Psoas muscle (tissue), 8 donors: Measurements from ENCODE around the gene RAI14. TPM values are rescaled to one million over a fixed set of nuclear protein-coding genes. Genes with fewer than 3 reads are reported as not detected.
"Not testable (repeated sequence)": the region's sequence is repeated elsewhere in the genome, so short reads cannot be mapped to it uniquely, and the experiment has no call there.

ENCODE experiments used
- ATAC-seq, 4 donors: fragments of 200-7000 bp; cut with Tn5 transposase; one replicate each; pipeline ENCODE4 v1.9.1; 2020; ENCODE audit warnings: moderate library complexity in 3 of 4, mild to moderate bottlenecking in 2 of 4
- DNase-seq, 2 donors: peaks; one replicate each; pipeline ENCODE4 v3.0.0-alpha.2; 2020
- H3K27ac ChIP-seq: fragments of 200-600 bp; one replicate; pipeline ENCODE4 v1.8.0; 2022
- H3K27me3 ChIP-seq, 3 donors: fragments of 200-600 bp in 1 of 3; one replicate each; pipeline versions ENCODE4 v1.6.1 to v1.8.0; 2013 to 2022; ENCODE audit warnings: low read length in 2 of 3, mild to moderate bottlenecking in 2 of 3, moderate library complexity in 1 of 3; ENCODE audit not compliant: insufficient read depth in 3 of 3
- H3K36me3 ChIP-seq, 2 donors: fragments of 200-600 bp in 1 of 2; one replicate each; pipeline versions ENCODE4 v1.6.1 to v1.8.0; 2013 to 2022; ENCODE audit warnings: low read depth in 1 of 2, mild to moderate bottlenecking in 1 of 2, moderate library complexity in 1 of 2; ENCODE audit not compliant: insufficient read depth in 1 of 2
- H3K4me1 ChIP-seq: fragments of 200-600 bp; one replicate; pipeline ENCODE4 v1.8.0; 2022
- H3K4me3 ChIP-seq: fragments of 200-600 bp; one replicate; pipeline ENCODE4 v1.8.0; 2022; ENCODE audit warnings: mild to moderate bottlenecking
- H3K9me3 ChIP-seq: fragments of 200-600 bp; one replicate; pipeline ENCODE4 v1.8.0; 2022
- CTCF ChIP-seq: fragments of 200-600 bp; IDR thresholded peaks from one replicate; pipeline ENCODE4 v1.8.0; 2022; ENCODE audit warnings: antibody characterized with exemption
- WGBS, 3 donors: extraction: QIAGEN DNeasy Blood & Tissue Kit; methylation state at CpG; one replicate each; pipeline versions ENCODE4 v1.1.6 to v1.1.7; 2013; 5-methylcytosine and 5-hydroxymethylcytosine counted together
- intact Hi-C, 2 donors: fragments of 100-400 bp; cut with DNase I; formaldehyde crosslinking; loops; one replicate each; pipeline versions ENCODE4 v1.11.0 to v1.14.2; 2022
- polyA plus RNA-seq, 3 donors: library from polyadenylated mRNA; stranded (reverse); fragments of 200-250 nt; gene quantifications; one replicate each; pipeline ENCODE4 v1.2.3, GENCODE V29; 2013
- total RNA-seq, 4 donors: library from RNA; stranded (reverse); fragmentation: NEBNext Ultra II Directional in 2 of 4; extraction: Animal tissue kit (Norgen Biotek cat#: 25700) in 2 of 4; gene quantifications; one replicate each; pipeline versions ENCODE4 v1.2.1 to v1.2.4, GENCODE V29; 2021 to 2023
- donor health status: healthy with polysubstance abuse.
- donor health status: DM: no; HTN: no; CAD: no; lungs with moderate emphysema.
- donor health status: Bipolar disorder and iron deficiency.
- donor health status: healthy.
- donor health status: DM: yes; HTN: yes; CAD: no.
- donor health status: DM: no; HTN: no; CAD: no.
- donor health status: DM: no; HTN: no; CAD: no.
- donor health status: DM: yes; HTN: yes; CAD: no.

Gene RAI14
- total and polyA plus RNA-seq, 7 donors, result 0.69 to 4.3 (median 2.1) TPM

GRCh38 chr5:34756781-34757624 is 100.9 kb downstream of the RAI14 start:
- ATAC-seq, result no peak
- H3K27me3 ChIP-seq, result no peaks in the 10 kb centered on the region
- no peaks in the 10 kb centered on the region for H3K4me1 ChIP-seq
- intact Hi-C loops, result no loop called here
- H3K36me3 ChIP-seq, result no peaks in the 10 kb centered on the region
- 50 to 70% (median 54%) methylated on average over 20 of the region's 20 CpGs for WGBS, 3 donors
- no peak overlapping the region for H3K27ac ChIP-seq
- no peaks in the 10 kb centered on the region for H3K9me3 ChIP-seq
- DNase-seq, result no peak
- TF ChIP-seq CTCF, result no peak
- H3K4me3 ChIP-seq, result no peak overlapping the region

- no peak for TF ChIP-seq CTCF
- Histone ChIP-seq H3K27ac (no peak overlapping the region), H3K4me1 (no peaks in the 10 kb centered on the region), H3K9me3 (no peaks in the 10 kb centered on the region), H3K36me3 (no peaks in the 10 kb centered on the region), H3K27me3 (no peaks in the 10 kb centered on the region), H3K4me3 (no peak overlapping the region)
- intact Hi-C loops, result no loop called here
- DNase-seq (no peak), ATAC-seq (no peak)
- 96 to 97% (median 97%) methylated on average over 3 of the region's 3 CpGs for WGBS, 3 donors
Observed at GRCh38 chr5:34758514-34758913, 102.4 kb downstream of the RAI14 start.

- H3K27me3 ChIP-seq, intact Hi-C loops, H3K27ac ChIP-seq, ATAC-seq, DNase-seq, H3K4me3 ChIP-seq, H3K36me3 ChIP-seq, H3K4me1 ChIP-seq, H3K9me3 ChIP-seq: not testable (repeated sequence)
- WGBS, 3 donors, result 87 to 95% (median 94%) methylated on average over 5 of the region's 5 CpGs
Observed at GRCh38 chr5:34759213-34759612, 103.1 kb downstream of the RAI14 start.

- DNase-seq (no peak), ATAC-seq (no peak)
- Histone ChIP-seq H3K4me3 (no peak overlapping the region), H3K27ac (no peak overlapping the region), H3K27me3 (no peaks in the 10 kb centered on the region), H3K36me3 (no peaks in the 10 kb centered on the region), H3K9me3 (no peaks in the 10 kb centered on the region), H3K4me1 (no peaks in the 10 kb centered on the region)
- 94 to 100% (median 100%) methylated on average over 1 of the region's 1 CpG for WGBS, 3 donors
- intact Hi-C loops, result no loop called here
- TF ChIP-seq CTCF, result no peak
Observed at GRCh38 chr5:34765662-34766061, 109.5 kb downstream of the RAI14 start.

- intact Hi-C loops, result no loop called here
- 87 to 97% (median 94%) methylated on average over 7 of the region's 7 CpGs for WGBS, 3 donors
- ATAC-seq, result no peak
- Histone ChIP-seq H3K27ac (no peak overlapping the region), H3K9me3 (no peaks in the 10 kb centered on the region), H3K4me3 (no peak overlapping the region), H3K36me3 (no peaks in the 10 kb centered on the region), H3K4me1 (no peaks in the 10 kb centered on the region), H3K27me3 (no peaks in the 10 kb centered on the region)
- no peak for DNase-seq
- TF ChIP-seq CTCF, result no peak
Observed at GRCh38 chr5:34767180-34767579, 111.1 kb downstream of the RAI14 start.
